Liver (tissue), 9 donors: Measurements from ENCODE around the gene ARAP2. TPM values are rescaled to one million over a fixed set of nuclear protein-coding genes. Genes with fewer than 3 reads are reported as not detected.

Source experiments
- DNase-seq: peaks from one replicate; pipeline ENCODE4 v3.0.0-alpha.2; 2017; ENCODE audit warnings: low spot score
- H3K27ac ChIP-seq, 2 donors: one replicate each; pipeline ENCODE4 v1.7.0; 2013; ENCODE audit warnings: inconsistent platforms in 2 of 2, low read length in 2 of 2, control low read depth in 1 of 2, low read depth in 1 of 2, mild to moderate bottlenecking in 1 of 2
- H3K27me3 ChIP-seq, 4 donors: one replicate each; pipeline versions ENCODE4 v1.6.1 to v1.7.0; 2013; ENCODE audit warnings: low read length in 3 of 4, inconsistent platforms in 1 of 4, mild to moderate bottlenecking in 1 of 4, moderate library complexity in 1 of 4; ENCODE audit not compliant: control insufficient read depth in 4 of 4, insufficient read depth in 4 of 4
- H3K36me3 ChIP-seq, 4 donors: one replicate each; pipeline versions ENCODE4 v1.6.1 to v1.7.0; 2013; ENCODE audit warnings: low read length in 3 of 4, mild to moderate bottlenecking in 3 of 4, low read depth in 1 of 4, moderate library complexity in 1 of 4; ENCODE audit not compliant: control insufficient read depth in 4 of 4, insufficient read depth in 3 of 4
- H3K4me1 ChIP-seq, 4 donors: one replicate each; pipeline versions ENCODE4 v1.6.1 to v1.7.0; 2013; ENCODE audit warnings: low read length in 3 of 4, mild to moderate bottlenecking in 3 of 4, moderate library complexity in 1 of 4; ENCODE audit not compliant: control insufficient read depth in 4 of 4, insufficient read depth in 4 of 4
- H3K4me3 ChIP-seq, 3 donors: one replicate each; pipeline versions ENCODE4 v1.6.1 to v1.7.0; 2013; ENCODE audit warnings: low read length in 3 of 3, control low read depth in 1 of 3, low read depth in 1 of 3, mild to moderate bottlenecking in 1 of 3
- H3K9ac ChIP-seq, 2 donors: one replicate each; pipeline ENCODE4 v1.7.0; 2013; ENCODE audit warnings: low read length in 2 of 2, mild to moderate bottlenecking in 2 of 2, moderate library complexity in 2 of 2, control low read depth in 1 of 2, low read depth in 1 of 2
- H3K9me3 ChIP-seq, 4 donors: one replicate each; pipeline versions ENCODE4 v1.6.1 to v1.7.0; 2013; ENCODE audit warnings: low read length in 3 of 4; ENCODE audit not compliant: control insufficient read depth in 4 of 4
- EGR1 ChIP-seq, 2 donors: IDR thresholded peaks; 2 replicates each; pipeline ENCODE4 v1.6.1; 2016 to 2018; ENCODE audit warnings: antibody characterized with exemption in 2 of 2, low read depth in 2 of 2
- FOXA1 ChIP-seq: IDR thresholded peaks from 2 replicates; pipeline ENCODE4 v1.6.1; 2016; ENCODE audit warnings: antibody characterized with exemption
- FOXA2 ChIP-seq: IDR thresholded peaks from 2 replicates; pipeline ENCODE4 v1.6.1; 2016; ENCODE audit warnings: antibody characterized with exemption
- GABPA ChIP-seq, 2 donors: IDR thresholded peaks in 1 of 2; conservative IDR thresholded peaks in 1 of 2; 2 replicates each; pipeline ENCODE4 v1.6.1; 2016; ENCODE audit warnings: antibody characterized with exemption in 2 of 2, mild to moderate bottlenecking in 1 of 2, moderate library complexity in 1 of 2
- HNF4A ChIP-seq, 2 donors: conservative IDR thresholded peaks; 2 replicates each; pipeline ENCODE4 v1.6.1; 2016; ENCODE audit warnings: antibody characterized with exemption in 2 of 2, mild to moderate bottlenecking in 2 of 2
- HNF4G ChIP-seq: IDR thresholded peaks from 2 replicates; pipeline ENCODE4 v1.6.1; 2016; ENCODE audit warnings: antibody characterized with exemption
- JUND ChIP-seq, 2 donors: IDR thresholded peaks; 2 replicates each; pipeline ENCODE4 v1.6.1; 2016; ENCODE audit warnings: antibody characterized with exemption in 2 of 2
- NR2F2 ChIP-seq: IDR thresholded peaks from 2 replicates; pipeline ENCODE4 v1.6.1; 2016; ENCODE audit warnings: antibody characterized with exemption
- RAD21 ChIP-seq, 2 donors: IDR thresholded peaks; 2 replicates each; pipeline ENCODE4 v1.6.1; 2016; ENCODE audit warnings: antibody characterized with exemption in 2 of 2, mild to moderate bottlenecking in 2 of 2
- RXRA ChIP-seq, 2 donors: IDR thresholded peaks; 2 replicates each; pipeline ENCODE4 v1.6.1; 2017 to 2018; ENCODE audit warnings: antibody characterized with exemption in 2 of 2, mild to moderate bottlenecking in 1 of 2
- SP1 ChIP-seq: IDR thresholded peaks from 2 replicates; pipeline ENCODE4 v1.6.1; 2018; ENCODE audit warnings: antibody characterized with exemption, mild to moderate bottlenecking
- TAF1 ChIP-seq: conservative IDR thresholded peaks from 2 replicates; pipeline ENCODE4 v1.6.1; 2016; ENCODE audit warnings: antibody characterized with exemption, mild to moderate bottlenecking
- YY1 ChIP-seq: IDR thresholded peaks from 2 replicates; pipeline ENCODE4 v1.6.1; 2016; ENCODE audit warnings: antibody characterized with exemption, mild to moderate bottlenecking
- WGBS: extraction: QIAGEN DNeasy Blood & Tissue Kit; methylation state at CpG from one replicate; pipeline ENCODE4 v1.1.7; 2013; 5-methylcytosine and 5-hydroxymethylcytosine counted together
- polyA plus RNA-seq, 2 donors: library from polyadenylated mRNA; stranded (reverse) in 1 of 2; unstranded in 1 of 2; fragments of 200-250 nt in 1 of 2; fragments of >200 nt in 1 of 2; fragmentation: Nextera tagmentation in 1 of 2; extraction: Ambion mirVana in 1 of 2; gene quantifications; one replicate each; pipeline versions ENCODE4 v1.2.1 to v1.2.3, GENCODE V29; 2013 to 2015
- total RNA-seq, 2 donors: library from RNA; depleted of rRNA; stranded (reverse); fragments of >200 nt; gene quantifications; one replicate each; pipeline ENCODE4 v1.2.3, GENCODE V29; 2014
- TF ChIP-seq, protein P1 (sequence below): IDR thresholded peaks from 2 replicates; pipeline ENCODE4 v1.6.1; 2016; ENCODE audit warnings: antibody characterized with exemption
- TF ChIP-seq, protein P2 (sequence below): fragments of 150-350 bp; IDR thresholded peaks from 2 replicates; pipeline ENCODE4 v1.5.1; 2017; ENCODE audit warnings: improper control_type of control experiment, low read depth, low read length; ENCODE audit not compliant: missing input control
- TF ChIP-seq, protein P3 (sequence below): IDR thresholded peaks from 2 replicates; pipeline ENCODE4 v1.6.1; 2016; ENCODE audit warnings: antibody characterized with exemption, mild to moderate bottlenecking
- TF ChIP-seq, protein P4 (sequence below): IDR thresholded peaks from 2 replicates; pipeline ENCODE4 v1.6.1; 2016; ENCODE audit warnings: antibody characterized with exemption
- TF ChIP-seq, protein P5 (sequence below): IDR thresholded peaks from 2 replicates; pipeline ENCODE4 v1.6.1; 2016; ENCODE audit warnings: antibody characterized with exemption
- donor health status: healthy.
- donor health status: healthy.
- donor health status: healthy.
- donor health status: healthy.
- donor health status: healthy.

ARAP2 gene
- total and polyA plus RNA-seq, 4 donors, result 1.6 to 23.6 (median 5.4) TPM

DNA sequence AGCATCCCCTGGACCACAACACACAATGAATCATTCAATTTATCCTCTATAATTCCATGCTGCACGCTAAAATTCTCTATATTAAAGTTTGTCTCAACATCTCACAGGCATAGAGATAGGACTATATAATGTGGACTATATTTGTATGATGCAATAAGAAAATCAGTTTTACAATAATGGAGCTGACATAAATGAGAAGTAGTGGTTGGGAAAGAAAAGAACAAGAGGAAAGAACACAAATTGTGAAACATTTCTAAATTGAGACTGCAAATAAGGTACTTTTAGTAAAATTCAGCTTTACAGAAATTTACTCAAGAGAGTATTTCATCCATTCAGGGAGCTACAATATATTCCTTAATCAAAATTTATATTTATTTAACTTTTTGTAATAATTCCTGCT, 120.4 kb downstream of the ARAP2 start:
- Histone ChIP-seq H3K27ac (no peak overlapping the region), H3K9ac (no peak overlapping the region), H3K36me3 (peaks cover 2 to 8% (median 7%) of the 10 kb centered on the region in 4 donors), H3K9me3 (no peaks in the 10 kb centered on the region), H3K4me3 (no peak overlapping the region), H3K27me3 (no peaks in the 10 kb centered on the region), H3K4me1 (no peaks in the 10 kb centered on the region)
- 83% methylated on average over 1 of the region's 1 CpG for WGBS
- DNase-seq, result no peak
- TF ChIP-seq HNF4A (conservative IDR thresholded peaks at IDR 0.05), result no peak
- no peak for TF ChIP-seq EGR1 (IDR thresholded peaks at IDR 0.05; ENCODE audit: low read depth in 2 of 2)
- TF ChIP-seq, protein P1, sequence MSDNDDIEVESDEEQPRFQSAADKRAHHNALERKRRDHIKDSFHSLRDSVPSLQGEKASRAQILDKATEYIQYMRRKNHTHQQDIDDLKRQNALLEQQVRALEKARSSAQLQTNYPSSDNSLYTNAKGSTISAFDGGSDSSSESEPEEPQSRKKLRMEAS, result no peak
- no peak for TF ChIP-seq JUND (IDR thresholded peaks at IDR 0.05)
- no peak for TF ChIP-seq GABPA (IDR thresholded peaks at IDR 0.05 in 1 of 2, conservative IDR thresholded peaks at IDR 0.05 in 1 of 2)

DNA sequence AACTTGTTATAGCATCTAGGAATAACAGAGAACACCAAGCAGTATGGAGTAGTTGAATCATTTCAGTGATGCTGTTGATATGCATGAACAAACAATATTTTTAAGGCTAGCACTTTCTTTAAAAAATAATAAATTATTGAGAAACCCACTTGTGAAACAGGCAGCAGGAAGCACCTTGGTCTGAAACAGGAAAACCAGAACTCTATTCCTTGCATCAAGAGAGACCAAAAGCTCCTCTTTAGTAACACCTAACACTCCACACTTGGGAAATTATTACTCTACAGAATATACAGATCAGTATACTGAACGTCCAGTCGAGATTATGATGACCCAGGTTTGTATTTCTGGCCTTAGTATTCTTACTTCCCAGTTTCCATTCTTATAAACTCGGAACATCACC, 129.0 kb downstream of the ARAP2 start:
- Histone ChIP-seq H3K36me3 (peaks cover 0 to 6% (median under 1%) of the 10 kb centered on the region in 4 donors), H3K4me1 (no peaks in the 10 kb centered on the region), H3K9ac (no peak overlapping the region), H3K27ac (no peak overlapping the region), H3K9me3 (no peaks in the 10 kb centered on the region), H3K27me3 (no peaks in the 10 kb centered on the region), H3K4me3 (no peak overlapping the region)
- TF ChIP-seq YY1 (no peak), EGR1 (IDR thresholded peaks at IDR 0.05; ENCODE audit: low read depth in 2 of 2) (no peak), FOXA2 (no peak), RAD21 (IDR thresholded peaks at IDR 0.05) (no peak), JUND (IDR thresholded peaks at IDR 0.05) (no peak), NR2F2 (no peak), HNF4A (conservative IDR thresholded peaks at IDR 0.05) (no peak), GABPA (IDR thresholded peaks at IDR 0.05 in 1 of 2, conservative IDR thresholded peaks at IDR 0.05 in 1 of 2) (no peak), TAF1 (no peak), FOXA1 (no peak), SP1 (no peak), RXRA (IDR thresholded peaks at IDR 0.05) (no peak), HNF4G (no peak)
- TF ChIP-seq, protein P2, sequence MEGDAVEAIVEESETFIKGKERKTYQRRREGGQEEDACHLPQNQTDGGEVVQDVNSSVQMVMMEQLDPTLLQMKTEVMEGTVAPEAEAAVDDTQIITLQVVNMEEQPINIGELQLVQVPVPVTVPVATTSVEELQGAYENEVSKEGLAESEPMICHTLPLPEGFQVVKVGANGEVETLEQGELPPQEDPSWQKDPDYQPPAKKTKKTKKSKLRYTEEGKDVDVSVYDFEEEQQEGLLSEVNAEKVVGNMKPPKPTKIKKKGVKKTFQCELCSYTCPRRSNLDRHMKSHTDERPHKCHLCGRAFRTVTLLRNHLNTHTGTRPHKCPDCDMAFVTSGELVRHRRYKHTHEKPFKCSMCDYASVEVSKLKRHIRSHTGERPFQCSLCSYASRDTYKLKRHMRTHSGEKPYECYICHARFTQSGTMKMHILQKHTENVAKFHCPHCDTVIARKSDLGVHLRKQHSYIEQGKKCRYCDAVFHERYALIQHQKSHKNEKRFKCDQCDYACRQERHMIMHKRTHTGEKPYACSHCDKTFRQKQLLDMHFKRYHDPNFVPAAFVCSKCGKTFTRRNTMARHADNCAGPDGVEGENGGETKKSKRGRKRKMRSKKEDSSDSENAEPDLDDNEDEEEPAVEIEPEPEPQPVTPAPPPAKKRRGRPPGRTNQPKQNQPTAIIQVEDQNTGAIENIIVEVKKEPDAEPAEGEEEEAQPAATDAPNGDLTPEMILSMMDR, result no peak
- TF ChIP-seq, protein P3, sequence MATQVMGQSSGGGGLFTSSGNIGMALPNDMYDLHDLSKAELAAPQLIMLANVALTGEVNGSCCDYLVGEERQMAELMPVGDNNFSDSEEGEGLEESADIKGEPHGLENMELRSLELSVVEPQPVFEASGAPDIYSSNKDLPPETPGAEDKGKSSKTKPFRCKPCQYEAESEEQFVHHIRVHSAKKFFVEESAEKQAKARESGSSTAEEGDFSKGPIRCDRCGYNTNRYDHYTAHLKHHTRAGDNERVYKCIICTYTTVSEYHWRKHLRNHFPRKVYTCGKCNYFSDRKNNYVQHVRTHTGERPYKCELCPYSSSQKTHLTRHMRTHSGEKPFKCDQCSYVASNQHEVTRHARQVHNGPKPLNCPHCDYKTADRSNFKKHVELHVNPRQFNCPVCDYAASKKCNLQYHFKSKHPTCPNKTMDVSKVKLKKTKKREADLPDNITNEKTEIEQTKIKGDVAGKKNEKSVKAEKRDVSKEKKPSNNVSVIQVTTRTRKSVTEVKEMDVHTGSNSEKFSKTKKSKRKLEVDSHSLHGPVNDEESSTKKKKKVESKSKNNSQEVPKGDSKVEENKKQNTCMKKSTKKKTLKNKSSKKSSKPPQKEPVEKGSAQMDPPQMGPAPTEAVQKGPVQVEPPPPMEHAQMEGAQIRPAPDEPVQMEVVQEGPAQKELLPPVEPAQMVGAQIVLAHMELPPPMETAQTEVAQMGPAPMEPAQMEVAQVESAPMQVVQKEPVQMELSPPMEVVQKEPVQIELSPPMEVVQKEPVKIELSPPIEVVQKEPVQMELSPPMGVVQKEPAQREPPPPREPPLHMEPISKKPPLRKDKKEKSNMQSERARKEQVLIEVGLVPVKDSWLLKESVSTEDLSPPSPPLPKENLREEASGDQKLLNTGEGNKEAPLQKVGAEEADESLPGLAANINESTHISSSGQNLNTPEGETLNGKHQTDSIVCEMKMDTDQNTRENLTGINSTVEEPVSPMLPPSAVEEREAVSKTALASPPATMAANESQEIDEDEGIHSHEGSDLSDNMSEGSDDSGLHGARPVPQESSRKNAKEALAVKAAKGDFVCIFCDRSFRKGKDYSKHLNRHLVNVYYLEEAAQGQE, result no peak
- TF ChIP-seq, protein P4, sequence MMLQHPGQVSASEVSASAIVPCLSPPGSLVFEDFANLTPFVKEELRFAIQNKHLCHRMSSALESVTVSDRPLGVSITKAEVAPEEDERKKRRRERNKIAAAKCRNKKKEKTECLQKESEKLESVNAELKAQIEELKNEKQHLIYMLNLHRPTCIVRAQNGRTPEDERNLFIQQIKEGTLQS, result no peak
- TF ChIP-seq, protein P1, result no peak
- TF ChIP-seq, protein P5, sequence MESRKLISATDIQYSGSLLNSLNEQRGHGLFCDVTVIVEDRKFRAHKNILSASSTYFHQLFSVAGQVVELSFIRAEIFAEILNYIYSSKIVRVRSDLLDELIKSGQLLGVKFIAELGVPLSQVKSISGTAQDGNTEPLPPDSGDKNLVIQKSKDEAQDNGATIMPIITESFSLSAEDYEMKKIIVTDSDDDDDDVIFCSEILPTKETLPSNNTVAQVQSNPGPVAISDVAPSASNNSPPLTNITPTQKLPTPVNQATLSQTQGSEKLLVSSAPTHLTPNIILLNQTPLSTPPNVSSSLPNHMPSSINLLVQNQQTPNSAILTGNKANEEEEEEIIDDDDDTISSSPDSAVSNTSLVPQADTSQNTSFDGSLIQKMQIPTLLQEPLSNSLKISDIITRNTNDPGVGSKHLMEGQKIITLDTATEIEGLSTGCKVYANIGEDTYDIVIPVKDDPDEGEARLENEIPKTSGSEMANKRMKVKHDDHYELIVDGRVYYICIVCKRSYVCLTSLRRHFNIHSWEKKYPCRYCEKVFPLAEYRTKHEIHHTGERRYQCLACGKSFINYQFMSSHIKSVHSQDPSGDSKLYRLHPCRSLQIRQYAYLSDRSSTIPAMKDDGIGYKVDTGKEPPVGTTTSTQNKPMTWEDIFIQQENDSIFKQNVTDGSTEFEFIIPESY, result no peak
- WGBS, result 80% methylated on average over 3 of the region's 3 CpGs
- DNase-seq, result no peak
